ENCODE data around the gene LAMA2. TPM values are rescaled to one million over a fixed set of nuclear protein-coding genes. Genes with fewer than 3 reads are reported as not detected.

Gene LAMA2
- total RNA-seq, 4 donors from 2014 or later, result 1.7 to 112 (median 19.6) TPM

DNA sequence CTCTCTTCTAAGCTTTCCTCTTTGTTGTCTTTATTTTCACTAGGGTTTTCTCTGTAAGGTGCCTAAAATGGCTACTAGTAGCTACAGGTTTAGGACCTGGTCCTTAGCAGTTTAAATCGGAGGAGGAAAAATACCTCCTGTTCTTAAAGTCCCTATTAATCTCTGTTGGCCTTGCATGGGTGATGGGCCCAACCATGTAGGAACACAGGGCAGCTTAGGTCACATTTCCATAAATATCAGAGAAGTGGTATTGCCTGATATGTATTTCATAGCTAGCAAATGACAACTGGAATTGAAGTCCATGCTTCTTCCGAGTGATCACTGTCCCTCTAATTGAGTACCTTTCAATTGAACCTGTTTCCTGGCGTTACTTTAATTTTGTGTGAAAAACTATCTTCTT lies 70.0 kb downstream of the LAMA2 start:
- WGBS, 2 donors, result 79 to 86% methylated on average over 3 of the region's 3 CpGs
- intact Hi-C loops (cut with DNase I), result no loop called here
- no peak overlapping the region for H3K4me3 ChIP-seq
- no peaks in the 10 kb centered on the region for H3K36me3 ChIP-seq
- H3K27me3 ChIP-seq, result no peaks in the 10 kb centered on the region
- no peaks in the 10 kb centered on the region for H3K4me1 ChIP-seq
- no peak for DNase-seq
- TF ChIP-seq, protein P1, sequence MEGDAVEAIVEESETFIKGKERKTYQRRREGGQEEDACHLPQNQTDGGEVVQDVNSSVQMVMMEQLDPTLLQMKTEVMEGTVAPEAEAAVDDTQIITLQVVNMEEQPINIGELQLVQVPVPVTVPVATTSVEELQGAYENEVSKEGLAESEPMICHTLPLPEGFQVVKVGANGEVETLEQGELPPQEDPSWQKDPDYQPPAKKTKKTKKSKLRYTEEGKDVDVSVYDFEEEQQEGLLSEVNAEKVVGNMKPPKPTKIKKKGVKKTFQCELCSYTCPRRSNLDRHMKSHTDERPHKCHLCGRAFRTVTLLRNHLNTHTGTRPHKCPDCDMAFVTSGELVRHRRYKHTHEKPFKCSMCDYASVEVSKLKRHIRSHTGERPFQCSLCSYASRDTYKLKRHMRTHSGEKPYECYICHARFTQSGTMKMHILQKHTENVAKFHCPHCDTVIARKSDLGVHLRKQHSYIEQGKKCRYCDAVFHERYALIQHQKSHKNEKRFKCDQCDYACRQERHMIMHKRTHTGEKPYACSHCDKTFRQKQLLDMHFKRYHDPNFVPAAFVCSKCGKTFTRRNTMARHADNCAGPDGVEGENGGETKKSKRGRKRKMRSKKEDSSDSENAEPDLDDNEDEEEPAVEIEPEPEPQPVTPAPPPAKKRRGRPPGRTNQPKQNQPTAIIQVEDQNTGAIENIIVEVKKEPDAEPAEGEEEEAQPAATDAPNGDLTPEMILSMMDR (IDR thresholded peaks at IDR 0.05), result no peak
- no peak for TF ChIP-seq POLR2A (IDR thresholded peaks at IDR 0.05)
- H3K9me3 ChIP-seq, result no peaks in the 10 kb centered on the region
- no peak overlapping the region for H3K27ac ChIP-seq

DNA sequence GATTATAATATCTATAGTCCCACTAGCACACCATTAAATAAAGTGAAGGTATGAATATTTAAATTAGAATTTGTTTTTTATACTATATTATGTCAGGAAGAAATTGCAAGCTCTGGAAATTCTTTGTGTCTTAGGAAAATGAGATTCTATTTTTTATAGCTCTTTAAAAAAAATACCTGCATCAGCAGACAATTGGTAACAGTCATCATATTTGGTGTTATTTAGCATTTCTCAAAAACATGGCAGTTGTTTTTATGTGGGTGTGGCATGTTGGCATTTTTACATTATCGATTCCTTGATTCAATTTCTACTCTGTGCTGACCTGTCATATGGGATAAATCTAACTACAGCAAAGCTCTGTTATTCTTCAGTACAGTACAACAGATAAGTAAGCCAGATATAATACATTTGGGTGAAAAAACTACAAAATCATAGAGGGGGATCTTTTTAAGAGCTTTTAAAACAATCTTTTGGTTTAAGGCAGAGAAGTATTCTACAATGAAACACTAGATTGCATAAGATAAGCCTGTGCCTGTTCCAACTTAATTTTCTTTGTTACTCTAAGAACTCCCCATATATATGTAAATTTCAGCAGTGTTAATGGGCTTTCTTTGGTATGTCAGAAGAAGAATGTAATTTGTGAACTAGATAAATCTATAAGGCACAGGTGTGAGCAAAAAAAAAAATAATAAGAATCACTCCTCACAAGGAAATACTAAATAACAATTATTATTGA lies 71.5 kb downstream of the LAMA2 start:
- 67 to 84% methylated on average over 1 of the region's 1 CpG for WGBS, 2 donors
- TF ChIP-seq, protein P1 (IDR thresholded peaks at IDR 0.05), result no peak
- TF ChIP-seq POLR2A (IDR thresholded peaks at IDR 0.05), result no peak
- Histone ChIP-seq H3K27ac (no peak overlapping the region), H3K4me1 (no peaks in the 10 kb centered on the region), H3K9me3 (no peaks in the 10 kb centered on the region), H3K4me3 (no peak overlapping the region), H3K27me3 (no peaks in the 10 kb centered on the region), H3K36me3 (no peaks in the 10 kb centered on the region)
- intact Hi-C loops (cut with DNase I), result no loop called here
- DNase-seq, result no peak

DNA sequence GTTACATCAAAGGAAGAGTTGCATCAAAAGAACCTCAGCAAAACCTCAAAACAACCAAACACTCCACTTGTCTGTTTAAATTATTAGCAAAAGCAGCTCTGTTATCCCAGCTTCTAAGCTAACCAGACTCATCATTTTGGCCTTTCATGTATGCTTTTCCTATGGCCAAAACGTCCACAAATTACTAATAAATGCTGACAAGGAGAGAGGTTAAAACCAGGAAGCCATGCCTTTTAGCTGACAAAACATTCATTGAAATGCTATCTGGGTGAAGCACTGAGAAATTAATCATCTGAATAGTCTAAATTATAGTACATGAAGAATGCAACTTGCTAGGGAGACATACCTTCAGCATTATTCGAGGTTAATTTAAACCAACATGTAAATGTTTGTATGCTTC lies 80.6 kb downstream of the LAMA2 start:
- Histone ChIP-seq H3K27me3 (no peaks in the 10 kb centered on the region), H3K4me3 (no peak overlapping the region), H3K4me1 (no peaks in the 10 kb centered on the region), H3K36me3 (no peaks in the 10 kb centered on the region), H3K27ac (no peak overlapping the region), H3K9me3 (no peaks in the 10 kb centered on the region)
- WGBS, 2 donors, result 26 to 38% methylated on average over 2 of the region's 2 CpGs
- intact Hi-C loops (cut with DNase I), result no loop called here
- no peak for DNase-seq
- TF ChIP-seq POLR2A (IDR thresholded peaks at IDR 0.05), result no peak
- TF ChIP-seq, protein P1 (IDR thresholded peaks at IDR 0.05), result no peak

DNA sequence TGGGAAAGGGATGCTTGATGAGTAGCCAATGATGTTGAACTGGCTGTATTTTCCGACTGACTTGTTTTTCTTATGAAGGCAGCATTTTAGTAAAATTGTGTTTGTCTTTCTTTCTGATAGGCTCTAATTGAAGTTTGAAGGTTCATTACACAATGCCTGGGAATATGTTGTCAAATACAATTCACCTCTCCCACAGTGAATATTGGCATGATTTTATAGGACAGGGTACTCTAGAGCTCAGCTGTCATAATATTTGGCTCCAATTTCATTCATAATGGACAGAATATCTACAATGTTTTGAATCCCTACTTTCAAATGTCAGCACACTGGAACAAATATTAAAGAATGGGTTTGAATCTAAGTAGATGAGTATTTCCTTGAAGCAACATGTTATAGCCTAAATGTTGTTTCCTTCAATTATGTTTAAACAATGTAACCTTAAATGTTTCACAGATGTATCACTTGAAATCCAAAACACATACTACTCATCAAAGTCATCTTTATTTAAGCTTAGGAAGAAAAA lies 81.4 kb downstream of the LAMA2 start:
- no peak for DNase-seq
- intact Hi-C loops (cut with DNase I), result no loop called here
- WGBS, 2 donors, result 58 to 80% methylated on average over 1 of the region's 1 CpG
- Histone ChIP-seq H3K27me3 (no peaks in the 10 kb centered on the region), H3K9me3 (no peaks in the 10 kb centered on the region), H3K36me3 (no peaks in the 10 kb centered on the region), H3K27ac (no peak overlapping the region), H3K4me3 (no peak overlapping the region), H3K4me1 (no peaks in the 10 kb centered on the region)
- TF ChIP-seq POLR2A (IDR thresholded peaks at IDR 0.05), result no peak
- TF ChIP-seq, protein P1 (IDR thresholded peaks at IDR 0.05), result no peak

DNA sequence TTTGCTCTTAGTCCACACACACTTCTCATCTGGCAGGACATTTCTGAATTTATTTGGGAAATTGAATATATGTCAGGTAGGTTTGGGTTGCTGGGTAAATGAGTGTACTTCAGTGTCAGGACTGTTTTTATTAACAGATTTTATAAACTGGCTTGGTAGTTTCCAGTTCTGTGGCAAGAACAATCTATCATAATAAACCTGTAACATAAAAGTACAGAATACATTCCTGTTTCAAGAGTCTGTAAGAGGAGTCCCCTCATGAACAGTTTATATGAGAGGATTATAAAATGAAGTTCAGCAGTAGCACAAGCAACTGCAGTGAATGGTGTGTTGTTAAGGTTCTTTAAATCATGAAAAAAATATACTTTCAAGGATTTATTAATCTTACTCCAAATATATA lies 81.8 kb downstream of the LAMA2 start:
- H3K4me1 ChIP-seq, result no peaks in the 10 kb centered on the region
- DNase-seq, result no peak

More for the DNA sequence above, 81.8 kb downstream of the LAMA2 start:
- H3K36me3 ChIP-seq, result no peaks in the 10 kb centered on the region
- no peaks in the 10 kb centered on the region for H3K9me3 ChIP-seq
- TF ChIP-seq, protein P1 (IDR thresholded peaks at IDR 0.05), result no peak
- no peak for TF ChIP-seq POLR2A (IDR thresholded peaks at IDR 0.05)
- H3K4me3 ChIP-seq, result no peak overlapping the region
- no peaks in the 10 kb centered on the region for H3K27me3 ChIP-seq
- H3K27ac ChIP-seq, result no peak overlapping the region
- intact Hi-C loops (cut with DNase I), result no loop called here
